ENCODE data around the gene ASCL5.

- no peak for TF ChIP-seq CTCF (IDR thresholded peaks at IDR 0.05)
- no peak for TF ChIP-seq POLR2AphosphoS5 (IDR thresholded peaks at IDR 0.05)
Measured at GRCh38 chr1:201112926-201113325, 14.1 kb downstream of the ASCL5 start.
